GM19397 (cell line): Measurements from ENCODE around the gene SDR42E2.

ENCODE experiments used
- ATAC-seq: cut with Tn5 transposase; IDR thresholded peaks from one replicate; pipeline ENCODE4 v1.9.1; 2021; ENCODE audit warnings: mild to moderate bottlenecking, moderate library complexity; ENCODE audit not compliant: unreplicated experiment

Gene SDR42E2

DNA sequence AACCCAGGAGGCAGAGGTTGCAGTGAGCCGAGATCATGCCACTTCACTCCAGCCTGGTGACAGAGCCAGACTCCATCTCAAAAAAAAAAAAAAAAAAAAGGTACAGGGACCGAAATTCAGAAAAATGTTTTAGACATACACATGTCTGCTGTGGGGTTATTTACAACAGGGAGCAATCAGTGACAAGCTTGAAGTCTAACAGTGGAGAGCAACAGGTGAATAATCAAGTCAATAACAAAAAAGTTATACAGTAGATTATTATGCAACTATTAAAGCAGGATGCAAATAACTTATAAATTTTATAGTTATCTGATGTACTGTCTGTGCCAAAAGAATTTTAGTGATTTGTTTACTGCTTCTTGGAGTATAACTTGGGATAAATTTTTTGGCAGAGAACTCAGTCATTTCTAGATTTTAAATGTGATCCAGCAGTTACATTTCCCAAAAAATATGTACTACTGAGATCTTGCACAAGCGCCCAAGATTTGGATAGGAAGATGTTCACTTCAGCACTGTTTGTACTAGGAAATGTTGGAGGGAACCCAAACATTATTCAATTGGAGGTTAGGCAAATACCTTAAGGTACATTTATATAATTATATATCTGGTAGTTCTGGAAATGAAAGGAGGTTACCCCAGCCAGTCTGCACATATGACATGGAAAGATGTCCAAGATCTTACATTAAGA lies 77.9 kb downstream of the SDR42E2 start:
- no peak for ATAC-seq
